GM19099 (cell line): Measurements from ENCODE around the gene MAPT.

Source experiments
- POLR2A ChIP-seq: IDR thresholded peaks from 3 replicates; pipeline ENCODE4 v1.6.1; 2011; ENCODE audit warnings: low read depth; ENCODE audit not compliant: insufficient read length; ENCODE audit errors: extremely low read depth

MAPT gene

GRCh38 chr17:45906237-45906636, 11.9 kb downstream of the MAPT start:
- TF ChIP-seq POLR2A, result no peak

- no peak for TF ChIP-seq POLR2A
Measured at GRCh38 chr17:45906927-45907622, 12.7 kb downstream of the MAPT start.

GRCh38 chr17:45907750-45908395, 13.5 kb downstream of the MAPT start:
- TF ChIP-seq POLR2A, result no peak

- TF ChIP-seq POLR2A, result no peak
Measured at GRCh38 chr17:45908460-45908859, 14.1 kb downstream of the MAPT start.

GRCh38 chr17:45908935-45909334, 14.6 kb downstream of the MAPT start:
- TF ChIP-seq POLR2A, result no peak

- no peak for TF ChIP-seq POLR2A
Measured at GRCh38 chr17:45910667-45911066, 16.3 kb downstream of the MAPT start.

- no peak for TF ChIP-seq POLR2A
Measured at GRCh38 chr17:45912319-45912718, 18.0 kb downstream of the MAPT start.

GRCh38 chr17:45914047-45914717, 19.8 kb downstream of the MAPT start:
- no peak for TF ChIP-seq POLR2A

- no peak for TF ChIP-seq POLR2A
Measured at GRCh38 chr17:45915263-45915662, 20.9 kb downstream of the MAPT start.

GRCh38 chr17:45917081-45917480, 22.7 kb downstream of the MAPT start:
- no peak for TF ChIP-seq POLR2A

GRCh38 chr17:45918241-45918745, 23.9 kb downstream of the MAPT start:
- TF ChIP-seq POLR2A, result no peak

- TF ChIP-seq POLR2A, result no peak
Measured at GRCh38 chr17:45919136-45919535, 24.8 kb downstream of the MAPT start.

- no peak for TF ChIP-seq POLR2A
Measured at GRCh38 chr17:45920083-45920482, 25.7 kb downstream of the MAPT start.

- no peak for TF ChIP-seq POLR2A
Measured at GRCh38 chr17:45923511-45924268, 29.3 kb downstream of the MAPT start.

GRCh38 chr17:45924332-45924820, 30.0 kb downstream of the MAPT start:
- no peak for TF ChIP-seq POLR2A

- TF ChIP-seq POLR2A, result no peak
Measured at GRCh38 chr17:45925311-45925710, 31.0 kb downstream of the MAPT start.

GRCh38 chr17:45927247-45927646, 32.9 kb downstream of the MAPT start:
- TF ChIP-seq POLR2A, result no peak
